PFSK-1 (cell line): ENCODE results near the gene PROK2.

ENCODE experiments used
- FOXP2 ChIP-seq: optimal IDR thresholded peaks from 2 replicates; pipeline ENCODE3; 2011; ENCODE audit warnings: borderline replicate concordance, control low read depth, inconsistent platforms; ENCODE audit not compliant: insufficient read depth; ENCODE audit errors: extremely low read length, extremely low read depth
- POLR2AphosphoS5 ChIP-seq: IDR thresholded peaks from 2 replicates; pipeline ENCODE4 v1.6.1; 2012; ENCODE audit warnings: low read depth, mild to moderate bottlenecking, control low read depth, low read length, moderate library complexity
- REST ChIP-seq, 2 experiments: IDR thresholded peaks; 2 replicates each; pipeline versions ENCODE4 v1.6.1 to v1.8.0; 2011 to 2012; ENCODE audit warnings: low read depth in 2 of 2, low read length in 2 of 2, control low read depth in 1 of 2, inconsistent platforms in 1 of 2, mild to moderate bottlenecking in 1 of 2, moderate library complexity in 1 of 2; ENCODE audit not compliant: insufficient read depth in 1 of 2
- SIN3A ChIP-seq: IDR thresholded peaks from 2 replicates; pipeline ENCODE4 v1.6.1; 2012; ENCODE audit warnings: mild to moderate bottlenecking, low read length, moderate library complexity, borderline replicate concordance; ENCODE audit not compliant: insufficient read depth
- TAF1 ChIP-seq: IDR thresholded peaks from 2 replicates; pipeline ENCODE4 v1.6.1; 2012; ENCODE audit warnings: low read length, control low read depth, borderline replicate concordance; ENCODE audit not compliant: insufficient read depth

Gene PROK2

GRCh38 chr3:71733319-71733718 lies 51.6 kb downstream of the PROK2 start:
- TF ChIP-seq SIN3A (no peak), REST (IDR thresholded peaks at IDR 0.05; ENCODE audit: insufficient read depth in 1 of 2, low read depth in 2 of 2, low read length in 2 of 2) (no peak), FOXP2 (no peak), TAF1 (no peak), POLR2AphosphoS5 (no peak)

GRCh38 chr3:71732637-71733036 lies 52.3 kb downstream of the PROK2 start:
- TF ChIP-seq FOXP2, result no peak
- TF ChIP-seq POLR2AphosphoS5, result no peak
- TF ChIP-seq SIN3A, result no peak
- TF ChIP-seq REST (IDR thresholded peaks at IDR 0.05; ENCODE audit: insufficient read depth in 1 of 2, low read depth in 2 of 2, low read length in 2 of 2), result no peak
- TF ChIP-seq TAF1, result no peak

- TF ChIP-seq FOXP2, result no peak
- no peak for TF ChIP-seq TAF1
- no peak for TF ChIP-seq REST (IDR thresholded peaks at IDR 0.05; ENCODE audit: insufficient read depth in 1 of 2, low read depth in 2 of 2, low read length in 2 of 2)
- no peak for TF ChIP-seq SIN3A
- TF ChIP-seq POLR2AphosphoS5, result no peak
These were observed 56.2 kb downstream of the PROK2 start for GRCh38 chr3:71728632-71729342.

GRCh38 chr3:71726146-71726545 lies 58.8 kb downstream of the PROK2 start:
- TF ChIP-seq REST (IDR thresholded peaks at IDR 0.05; ENCODE audit: insufficient read depth in 1 of 2, low read depth in 2 of 2, low read length in 2 of 2), result no peak
